Body of pancreas (tissue), 4 donors: ENCODE data around the gene MAML3. TPM values are rescaled to one million over a fixed set of nuclear protein-coding genes. Genes with fewer than 3 reads are reported as not detected.

Experiments used
- ATAC-seq: fragments of 150-250 bp; one replicate; pipeline ENCODE4 v1.9.1; 2016
- DNase-seq, 4 donors: peaks; one replicate each; pipeline ENCODE4 v3.0.0-alpha.2; 2019
- H3K27ac ChIP-seq, 4 donors: fragments of 200-600 bp; sonication (generic); 1 replicate in 3 of 4; 2 replicates in 1 of 4; pipeline versions ENCODE4 v1.5.1 to v1.6.1; 2016 to 2019; ENCODE audit warnings: mild to moderate bottlenecking in 1 of 4, mixed read lengths in 1 of 4, moderate library complexity in 1 of 4
- H3K27me3 ChIP-seq, 2 donors: fragments of 200-600 bp; sonication (generic); one replicate each; pipeline ENCODE4 v1.6.0; 2016; ENCODE audit warnings: mild to moderate bottlenecking in 1 of 2
- H3K36me3 ChIP-seq, 2 donors: fragments of 200-600 bp; sonication (generic); replicated peaks in 1 of 2; 2 replicates each; pipeline ENCODE4 v1.5.1; 2016; ENCODE audit warnings: low read depth in 2 of 2; ENCODE audit not compliant: insufficient read depth in 1 of 2
- H3K4me1 ChIP-seq: fragments of 200-600 bp; sonication (generic); one replicate; pipeline ENCODE4 v1.6.0; 2016
- H3K4me3 ChIP-seq, 2 donors: fragments of 200-600 bp; sonication (generic); 1 replicate in 1 of 2; 2 replicates in 1 of 2; pipeline ENCODE4 v1.5.1; 2016 to 2019
- H3K9me3 ChIP-seq, 3 donors: fragments of 200-600 bp; sonication (generic); 1 replicate in 2 of 3; 2 replicates in 1 of 3; pipeline ENCODE4 v1.5.1; 2016
- POLR2A ChIP-seq, 3 donors: fragments of 450-650 bp; IDR thresholded peaks; one replicate each; pipeline ENCODE4 v1.6.1; 2016; ENCODE audit warnings: antibody characterized with exemption in 3 of 3, mild to moderate bottlenecking in 2 of 3
- WGBS, 2 donors: methylation state at CpG; one replicate each; pipeline ENCODE4 v1.1.5; 2017; 5-methylcytosine and 5-hydroxymethylcytosine counted together
- intact Hi-C: fragments of 100-400 bp; cut with DNase I; formaldehyde crosslinking; loops from one replicate; pipeline ENCODE4 v1.15.1; 2023
- total RNA-seq, 2 donors: library from RNA; depleted of rRNA; stranded (reverse); fragments of >200 nt; gene quantifications; one replicate each; pipeline ENCODE4 v1.1.0, GENCODE V29; 2016
- TF ChIP-seq, protein P1 (sequence below), 7 experiments: fragments of 450-650 bp in 4 of 7; fragments of 200-600 bp in 3 of 7; sonication (generic) in 3 of 7; IDR thresholded peaks; one replicate each; pipeline ENCODE4 v1.5.1; 2016 to 2019; ENCODE audit warnings: antibody characterized with exemption in 7 of 7

The MAML3 gene
- total RNA-seq, 2 donors from 2014 or later, result 11.2 to 11.4 TPM

DNA sequence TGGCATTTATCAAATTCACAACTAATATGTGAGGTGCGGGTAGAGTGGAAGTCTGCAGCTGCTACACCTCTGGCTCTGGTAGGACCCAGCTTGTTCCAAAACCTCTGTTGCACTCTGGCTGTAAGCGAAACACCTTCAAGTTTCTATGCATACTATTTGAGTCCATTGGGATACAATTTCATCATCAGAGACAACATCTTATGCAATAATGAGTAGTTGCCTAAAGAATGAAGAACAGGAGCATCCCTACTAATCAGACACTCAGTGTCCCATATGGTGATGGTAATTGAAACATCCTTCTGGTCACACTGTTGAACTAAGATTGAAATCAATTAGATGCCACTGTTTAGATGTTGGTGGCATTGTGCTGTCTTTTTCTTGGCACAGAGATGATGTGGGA, 309.9 kb downstream of the MAML3 start:
- intact Hi-C loops, result no loop called here
- no peaks in the 10 kb centered on the region for H3K27me3 ChIP-seq
- no peaks in the 10 kb centered on the region for H3K36me3 ChIP-seq
- DNase-seq (no peak), ATAC-seq (no peak)
- WGBS, 2 donors, result 89 to 100% methylated on average over 2 of the region's 2 CpGs
- no peak overlapping the region for H3K4me3 ChIP-seq
- TF ChIP-seq, protein P1, sequence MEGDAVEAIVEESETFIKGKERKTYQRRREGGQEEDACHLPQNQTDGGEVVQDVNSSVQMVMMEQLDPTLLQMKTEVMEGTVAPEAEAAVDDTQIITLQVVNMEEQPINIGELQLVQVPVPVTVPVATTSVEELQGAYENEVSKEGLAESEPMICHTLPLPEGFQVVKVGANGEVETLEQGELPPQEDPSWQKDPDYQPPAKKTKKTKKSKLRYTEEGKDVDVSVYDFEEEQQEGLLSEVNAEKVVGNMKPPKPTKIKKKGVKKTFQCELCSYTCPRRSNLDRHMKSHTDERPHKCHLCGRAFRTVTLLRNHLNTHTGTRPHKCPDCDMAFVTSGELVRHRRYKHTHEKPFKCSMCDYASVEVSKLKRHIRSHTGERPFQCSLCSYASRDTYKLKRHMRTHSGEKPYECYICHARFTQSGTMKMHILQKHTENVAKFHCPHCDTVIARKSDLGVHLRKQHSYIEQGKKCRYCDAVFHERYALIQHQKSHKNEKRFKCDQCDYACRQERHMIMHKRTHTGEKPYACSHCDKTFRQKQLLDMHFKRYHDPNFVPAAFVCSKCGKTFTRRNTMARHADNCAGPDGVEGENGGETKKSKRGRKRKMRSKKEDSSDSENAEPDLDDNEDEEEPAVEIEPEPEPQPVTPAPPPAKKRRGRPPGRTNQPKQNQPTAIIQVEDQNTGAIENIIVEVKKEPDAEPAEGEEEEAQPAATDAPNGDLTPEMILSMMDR (IDR thresholded peaks at IDR 0.05), result no peak
- TF ChIP-seq POLR2A (IDR thresholded peaks at IDR 0.05), result no peak
- H3K27ac ChIP-seq, result no peak overlapping the region
- no peaks in the 10 kb centered on the region for H3K9me3 ChIP-seq
- peaks cover 23% of the 10 kb centered on the region for H3K4me1 ChIP-seq

DNA sequence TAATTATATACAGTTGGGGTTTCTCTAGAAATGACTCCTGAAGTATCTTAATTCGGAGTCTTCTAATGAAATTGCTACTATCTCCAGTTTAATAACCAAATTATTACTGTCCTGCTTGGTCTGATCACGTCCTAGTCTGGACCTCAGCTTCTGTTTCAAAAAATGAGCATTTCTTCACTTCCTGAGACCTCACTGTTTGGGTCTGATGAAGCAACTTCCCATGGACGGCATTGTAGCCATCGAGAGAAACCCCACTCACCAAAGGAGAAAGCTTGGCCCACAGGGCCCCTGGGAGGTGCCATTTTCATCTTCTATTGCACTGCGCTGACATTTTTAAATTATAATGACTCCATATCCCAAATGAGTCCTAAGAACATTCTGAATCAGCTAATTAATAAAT, 310.3 kb downstream of the MAML3 start:
- H3K4me1 ChIP-seq, result peaks cover 23% of the 10 kb centered on the region
- ATAC-seq, result no peak

DNA sequence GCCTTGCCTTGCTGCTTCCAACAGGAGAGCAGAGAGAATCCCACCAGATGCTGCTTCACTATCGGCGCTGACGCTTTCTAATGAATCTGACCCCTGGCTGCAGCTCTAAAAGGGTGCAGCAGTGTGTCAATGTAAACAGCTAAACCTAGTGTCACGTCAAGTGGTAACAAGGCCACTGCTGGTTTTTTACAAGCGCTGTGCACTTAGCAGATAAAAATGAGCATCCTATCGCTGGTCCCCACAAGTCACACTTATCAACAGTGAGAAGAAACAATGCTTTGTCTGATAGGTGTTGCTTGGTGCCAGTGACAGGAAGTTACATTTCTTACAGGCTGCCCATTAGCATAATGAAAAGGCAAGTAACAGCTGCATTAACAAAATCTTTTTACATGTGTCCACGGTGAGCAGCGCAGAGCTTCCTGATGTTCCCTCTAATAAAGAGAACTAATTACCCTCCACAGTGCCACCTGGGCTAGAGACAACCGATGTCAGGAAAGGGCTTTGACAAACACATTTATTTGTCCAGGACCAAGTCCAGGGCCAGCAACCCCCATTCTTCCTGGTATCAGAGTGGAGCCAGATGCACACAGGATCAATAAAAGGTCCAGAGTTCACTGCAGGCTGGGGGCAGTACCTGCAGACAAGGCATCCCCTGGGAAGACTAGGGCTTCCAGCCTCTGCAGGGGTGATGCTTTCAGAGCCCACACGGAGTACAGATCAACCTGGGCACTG, 312.4 kb downstream of the MAML3 start:
- Histone ChIP-seq H3K27ac (peak overlapping the region in 2 of 4 donors; percentile 40 to 67), H3K9me3 (no peaks in the 10 kb centered on the region), H3K4me1 (peaks cover 23% of the 10 kb centered on the region), H3K36me3 (no peaks in the 10 kb centered on the region), H3K4me3 (no peak overlapping the region), H3K27me3 (no peaks in the 10 kb centered on the region)
- 16 to 22% methylated on average over 10 of the region's 10 CpGs for WGBS, 2 donors
- TF ChIP-seq POLR2A (IDR thresholded peaks at IDR 0.05), result no peak
- TF ChIP-seq, protein P1 (IDR thresholded peaks at IDR 0.05), result peak in 1 of 7 experiments; percentile 27
- DNase-seq (peak; percentile 45 to 77 (median 62)), ATAC-seq (peak; percentile 78)
- intact Hi-C loops, result no loop called here

More for the DNA sequence above, 310.3 kb downstream of the MAML3 start:
- H3K27ac ChIP-seq, result no peak overlapping the region
- no peaks in the 10 kb centered on the region for H3K27me3 ChIP-seq
- intact Hi-C loops, result no loop called here
- no peaks in the 10 kb centered on the region for H3K36me3 ChIP-seq
- TF ChIP-seq POLR2A (IDR thresholded peaks at IDR 0.05), result no peak
- TF ChIP-seq, protein P1 (IDR thresholded peaks at IDR 0.05), result no peak
- 85 to 88% methylated on average over 5 of the region's 5 CpGs for WGBS, 2 donors
- no peak overlapping the region for H3K4me3 ChIP-seq
- H3K9me3 ChIP-seq, result no peaks in the 10 kb centered on the region
- DNase-seq, result no peak

DNA sequence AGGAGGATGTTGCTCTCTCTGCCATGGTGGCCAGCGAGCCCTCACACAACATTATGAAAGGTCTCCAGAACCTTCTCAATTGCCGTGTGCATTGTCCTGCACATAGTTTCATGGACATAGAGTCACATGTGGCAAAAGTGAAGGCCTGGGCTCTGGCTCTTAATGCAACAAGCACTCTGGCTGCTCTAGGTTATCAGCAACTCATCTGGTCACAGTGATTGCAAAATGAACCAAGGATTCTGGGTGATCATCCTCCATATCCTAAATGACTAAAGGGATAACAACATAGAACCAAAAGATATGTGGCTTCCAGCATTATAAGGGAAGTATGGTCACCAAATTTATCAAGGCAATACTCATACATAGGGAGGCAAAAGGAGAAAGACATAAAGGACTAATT, 313.2 kb downstream of the MAML3 start:
- H3K27me3 ChIP-seq, result no peaks in the 10 kb centered on the region
- DNase-seq, result no peak
- H3K4me3 ChIP-seq, result no peak overlapping the region
- no peaks in the 10 kb centered on the region for H3K9me3 ChIP-seq
- no peaks in the 10 kb centered on the region for H3K36me3 ChIP-seq
- peaks cover 23% of the 10 kb centered on the region for H3K4me1 ChIP-seq
- ATAC-seq, result no peak
- TF ChIP-seq POLR2A (IDR thresholded peaks at IDR 0.05), result no peak
- TF ChIP-seq, protein P1 (IDR thresholded peaks at IDR 0.05), result no peak
- intact Hi-C loops, result no loop called here
- WGBS, 2 donors, result 84 to 100% methylated on average over 2 of the region's 2 CpGs
- H3K27ac ChIP-seq, result peak overlapping the region in 1 of 4 donors; percentile 67
